HEK293 (cell line): ENCODE data around the gene ABI3.
A peak's percentile ranks its signal among the peaks of the same experiment; 100 is the strongest.
"Not testable (repeated sequence)": the region's sequence is repeated elsewhere in the genome, so short reads cannot be mapped to it uniquely, and the experiment has no call there.

ENCODE experiments used
- CTCF ChIA-PET: fragments of 350-600 bp; formaldehyde crosslinking; extraction: SDS; loops from one replicate; lab custom pipeline; 2021; ENCODE audit warnings: antibody characterized with exemption; lab: Yijun Ruan, JAX
- POLR2A ChIA-PET: fragments of 300-600 bp; formaldehyde crosslinking; extraction: SDS; loops from one replicate; lab custom pipeline; 2020; ENCODE audit warnings: antibody characterized with exemption, inconsistent platforms; lab: Yijun Ruan, JAX
- H3K27ac ChIP-seq: fragments of 200-500 bp; sonication (Bioruptor generic); 2 replicates; pipeline ENCODE4 v1.5.1; 2014; ENCODE audit warnings: low read depth, low read length, control low read depth, inconsistent platforms; ENCODE audit errors: extremely low read depth
- H3K36me3 ChIP-seq, 2 experiments: fragments of 200-500 bp in 1 of 2; sonication (Bioruptor generic) in 1 of 2; 1 replicate in 1 of 2; 2 replicates in 1 of 2; pipeline ENCODE4 v1.5.1; 2014 to 2017; ENCODE audit warnings: inconsistent platforms in 2 of 2, low read length in 2 of 2; ENCODE audit not compliant: control insufficient read depth in 2 of 2, insufficient read depth in 1 of 2
- H3K4me1 ChIP-seq: fragments of 200-500 bp; sonication (Bioruptor generic); 2 replicates; pipeline ENCODE4 v1.5.1; 2014; ENCODE audit warnings: mild to moderate bottlenecking, low read length, inconsistent platforms; ENCODE audit not compliant: control insufficient read depth, insufficient read depth
- H3K4me3 ChIP-seq: 2 replicates; pipeline ENCODE4 v1.5.1; 2011; ENCODE audit warnings: low read depth, mild to moderate bottlenecking, control low read depth, low read length, moderate library complexity
- H3K9me3 ChIP-seq: fragments of 200-500 bp; sonication (Bioruptor generic); 2 replicates; pipeline ENCODE4 v1.5.1; 2014; ENCODE audit warnings: low read depth, low read length, inconsistent platforms; ENCODE audit not compliant: control insufficient read depth, insufficient read depth
- BCL6B ChIP-seq: fragments of 450-650 bp; formaldehyde crosslinking; IDR thresholded peaks from 2 replicates; pipeline ENCODE4 v1.5.1; 2017; ENCODE audit warnings: missing biosample characterization, missing genetic modification characterization
- GLI2 ChIP-seq: fragments of 450-650 bp; formaldehyde crosslinking; IDR thresholded peaks from 2 replicates; pipeline ENCODE4; 2017; ENCODE audit warnings: missing biosample characterization, missing genetic modification characterization, low read depth, borderline replicate concordance
- IKZF3 ChIP-seq: fragments of 450-650 bp; IDR thresholded peaks from 2 replicates; pipeline ENCODE4 v1.5.0; 2018; ENCODE audit warnings: missing biosample characterization, mild to moderate bottlenecking, missing genetic modification characterization, moderate library complexity
- PRDM10 ChIP-seq: fragments of 450-650 bp; formaldehyde crosslinking; IDR thresholded peaks from 2 replicates; pipeline ENCODE4 v1.5.1; 2016; ENCODE audit warnings: missing biosample characterization, missing genetic modification characterization
- SCRT2 ChIP-seq: fragments of 450-650 bp; formaldehyde crosslinking; IDR thresholded peaks from 2 replicates; pipeline ENCODE4 v1.5.1; 2016; ENCODE audit warnings: missing biosample characterization, missing genetic modification characterization
- SETDB1 ChIP-seq: IDR thresholded peaks from one replicate; pipeline ENCODE4 v1.6.1; 2017; ENCODE audit warnings: mild to moderate bottlenecking, low read length, moderate library complexity, mixed read lengths; ENCODE audit not compliant: insufficient read length
- TRIM28 ChIP-seq: IDR thresholded peaks from 2 replicates; pipeline ENCODE4 v1.6.1; 2011; ENCODE audit warnings: low read length, control low read depth, borderline replicate concordance
- ZBTB1 ChIP-seq: fragments of 450-650 bp; formaldehyde crosslinking; IDR thresholded peaks from 2 replicates; pipeline ENCODE4 v1.5.1; 2016; ENCODE audit warnings: missing biosample characterization, missing genetic modification characterization
- ZNF157 ChIP-seq: fragments of 450-650 bp; formaldehyde crosslinking; IDR thresholded peaks from 2 replicates; pipeline ENCODE4 v1.5.1; 2016; ENCODE audit warnings: missing biosample characterization, missing genetic modification characterization
- ZNF2 ChIP-seq: fragments of 450-650 bp; formaldehyde crosslinking; IDR thresholded peaks from 2 replicates; pipeline ENCODE4 v1.5.1; 2016; ENCODE audit warnings: missing biosample characterization, missing genetic modification characterization
- ZNF248 ChIP-seq: fragments of 450-650 bp; formaldehyde crosslinking; IDR thresholded peaks from 2 replicates; pipeline ENCODE4 v1.5.1; 2017; ENCODE audit warnings: missing biosample characterization, missing genetic modification characterization
- ZNF266 ChIP-seq: fragments of 450-650 bp; formaldehyde crosslinking; IDR thresholded peaks from 2 replicates; pipeline ENCODE4 v1.5.1; 2016; ENCODE audit warnings: missing biosample characterization, missing genetic modification characterization, low read depth
- ZNF350 ChIP-seq: fragments of 450-650 bp; formaldehyde crosslinking; IDR thresholded peaks from 2 replicates; pipeline ENCODE4 v1.5.0; 2017; ENCODE audit warnings: missing biosample characterization, mild to moderate bottlenecking, missing genetic modification characterization
- ZNF366 ChIP-seq: fragments of 450-650 bp; formaldehyde crosslinking; conservative IDR thresholded peaks from 2 replicates; pipeline ENCODE4 v1.5.1; 2016; ENCODE audit warnings: missing biosample characterization, missing genetic modification characterization
- ZNF426 ChIP-seq: fragments of 450-650 bp; formaldehyde crosslinking; IDR thresholded peaks from 2 replicates; pipeline ENCODE4 v1.5.1; 2017; ENCODE audit warnings: missing biosample characterization, missing genetic modification characterization, mild to moderate bottlenecking, inconsistent platforms, moderate library complexity
- ZNF433 ChIP-seq: fragments of 450-650 bp; formaldehyde crosslinking; IDR thresholded peaks from 2 replicates; pipeline ENCODE4 v1.5.1; 2016; ENCODE audit warnings: missing biosample characterization, missing genetic modification characterization, low read depth
- ZNF501 ChIP-seq: fragments of 450-650 bp; formaldehyde crosslinking; IDR thresholded peaks from 2 replicates; pipeline ENCODE4 v1.5.1; 2016; ENCODE audit warnings: missing biosample characterization, missing genetic modification characterization
- ZNF510 ChIP-seq: fragments of 450-650 bp; formaldehyde crosslinking; IDR thresholded peaks from 2 replicates; pipeline ENCODE4 v1.5.1; 2018; ENCODE audit warnings: mild to moderate bottlenecking, missing genetic modification characterization, missing biosample characterization; ENCODE audit not compliant: insufficient replicate concordance
- ZNF654 ChIP-seq: fragments of 450-650 bp; formaldehyde crosslinking; IDR thresholded peaks from 2 replicates; pipeline ENCODE4 v1.5.1; 2016; ENCODE audit warnings: low read depth, missing biosample characterization, missing genetic modification characterization
- ZNF660 ChIP-seq: fragments of 450-650 bp; IDR thresholded peaks from 2 replicates; pipeline ENCODE4 v1.5.1; 2018; ENCODE audit warnings: missing biosample characterization, mild to moderate bottlenecking, missing genetic modification characterization
- ZSCAN18 ChIP-seq: fragments of 450-650 bp; formaldehyde crosslinking; IDR thresholded peaks from 2 replicates; pipeline ENCODE4 v1.5.1; 2016; ENCODE audit warnings: missing biosample characterization, missing genetic modification characterization
- ZSCAN4 ChIP-seq: fragments of 450-650 bp; formaldehyde crosslinking; IDR thresholded peaks from 2 replicates; pipeline ENCODE4 v1.5.1; 2017; ENCODE audit warnings: missing biosample characterization, missing genetic modification characterization

ABI3 gene

GRCh38 chr17:49170216-49170615, 40.3 kb upstream of the ABI3 start:
- Histone ChIP-seq H3K4me3 (no peak overlapping the region), H3K4me1 (no peaks in the 10 kb centered on the region), H3K9me3 (no peaks in the 10 kb centered on the region), H3K27ac (no peak overlapping the region), H3K36me3 (no peaks in the 10 kb centered on the region)
- ChIA-PET CTCF (interaction anchor here (0.7 to 1.7 kb wide), 5 partner anchors 10 to 492 kb away, joined by 3 to 14 read pairs (median 3); no protein-coding TSS in a partner anchor), POLR2A (no interaction called here)
- TF ChIP-seq ZNF266 (tag by site-specific recombination) (no peak), ZNF501 (tag by site-specific recombination) (no peak), ZNF433 (tag by site-specific recombination) (no peak), ZSCAN4 (no peak), ZNF248 (tag by site-specific recombination) (no peak), BCL6B (tag by site-specific recombination) (no peak), ZNF366 (tag by site-specific recombination) (no peak), ZNF2 (tag by site-specific recombination) (no peak), ZNF426 (tag by site-specific recombination) (no peak), ZNF350 (tag by site-specific recombination) (no peak)

- H3K4me1 ChIP-seq, H3K27ac ChIP-seq, H3K36me3 ChIP-seq, POLR2A ChIA-PET, H3K9me3 ChIP-seq, H3K4me3 ChIP-seq: not testable (repeated sequence)
- CTCF ChIA-PET, result interaction anchor here (0.5 to 1.7 kb wide), 4 partner anchors 9 to 380 kb away, joined by 3 to 14 read pairs (median 3); no protein-coding TSS in a partner anchor
These were observed 39.8 kb upstream of the ABI3 start for GRCh38 chr17:49170711-49171110.

- H3K4me3 ChIP-seq, CTCF ChIA-PET, POLR2A ChIA-PET, H3K9me3 ChIP-seq, H3K27ac ChIP-seq, H3K36me3 ChIP-seq, H3K4me1 ChIP-seq: not testable (repeated sequence)
- TF ChIP-seq TRIM28 (peak; percentile 88; the same call in 1 of the 2 replicates), SETDB1 (peak; percentile 76)
These were observed 34.5 kb upstream of the ABI3 start for GRCh38 chr17:49175978-49176377.

- CTCF ChIA-PET, result interaction anchor here (0.5 to 3.2 kb wide), 23 partner anchors 9 to 256 kb away, joined by 3 to 28 read pairs (median 4); partner anchors contain the start of gene PHOSPHO1
- no peaks in the 10 kb centered on the region for H3K36me3 ChIP-seq
- TF ChIP-seq SCRT2 (tag by site-specific recombination), result no peak
- TF ChIP-seq ZNF510 (tag by site-specific recombination), result no peak
- TF ChIP-seq PRDM10 (tag by site-specific recombination), result 0 out of 2 replicates have a peak, but pooled peaks have one; percentile 23
- no peak for TF ChIP-seq GLI2
- TF ChIP-seq ZNF654 (tag by site-specific recombination), result peak; percentile 39
- TF ChIP-seq ZNF157 (tag by site-specific recombination), result no peak
- no peak for TF ChIP-seq ZNF660
- TF ChIP-seq IKZF3 (tag by site-specific recombination), result peak; percentile 70; the same call in 1 of the 2 replicates
- TF ChIP-seq ZSCAN18, result no peak
- TF ChIP-seq ZBTB1 (tag by site-specific recombination), result no peak
- TF ChIP-seq, all 188 proteins: peak for 3
- H3K9me3 ChIP-seq, result no peaks in the 10 kb centered on the region
- H3K4me3 ChIP-seq, result no peak overlapping the region
- POLR2A ChIA-PET, result no interaction called here
- no peak overlapping the region for H3K27ac ChIP-seq
- no peaks in the 10 kb centered on the region for H3K4me1 ChIP-seq
These were observed 30.2 kb upstream of the ABI3 start for GRCh38 chr17:49180303-49180702.
